Activated naive CD4-positive, alpha-beta T cell treated with anti-CD3 and anti-CD28 coated beads, Interleukin-2, amount 50 U/mL, for 16 hours (primary cell): Measurements from ENCODE around the gene SLC8B1.

Experiments
- DNase-seq: peaks from one replicate; pipeline ENCODE4 v3.0.0-alpha.2; 2020

SLC8B1 gene

DNA sequence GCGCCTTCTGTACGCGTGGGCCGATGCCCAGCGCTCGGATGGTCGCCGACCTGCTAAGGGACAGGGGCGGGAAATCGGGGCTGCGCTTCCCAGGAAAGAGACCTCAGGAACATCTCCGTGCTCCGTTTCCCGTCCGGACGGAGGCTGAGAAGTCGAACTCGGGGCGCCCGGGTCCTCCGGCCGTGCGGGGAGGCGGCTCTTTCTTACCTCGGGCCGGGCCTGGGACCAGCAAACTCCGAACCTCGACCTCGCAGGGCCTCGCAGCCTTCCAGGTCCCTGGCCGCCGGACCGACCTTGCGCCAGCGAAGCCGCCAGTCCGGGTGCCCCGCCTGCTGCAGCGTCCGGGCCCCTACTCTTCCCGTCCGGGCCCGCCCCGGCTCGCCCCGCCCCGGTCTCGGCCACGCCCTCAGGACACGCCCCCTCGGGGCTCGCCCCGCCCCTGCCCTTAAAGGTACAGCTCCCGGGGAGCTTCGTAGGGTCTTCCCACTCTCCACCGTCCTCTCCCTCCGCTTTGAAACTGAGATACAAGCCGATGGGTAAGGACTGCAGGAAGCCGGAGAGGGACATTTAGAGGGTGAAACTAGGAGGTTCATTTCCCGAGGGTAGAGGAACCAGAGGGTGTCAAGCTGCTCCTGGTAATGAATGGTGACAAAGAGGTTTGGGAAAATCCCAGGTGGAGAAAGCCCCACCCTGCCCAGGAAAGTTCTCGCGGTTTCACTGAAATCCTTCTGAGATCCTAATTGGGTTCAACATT, at the start of gene SLC8B1:
Gene SLC8B1 (minus strand): TSS at position 324 of the 754 bp plus-strand sequence. CDS start 2,231 bp downstream, outside the sequence.
- peak; percentile 79 for DNase-seq

DNA sequence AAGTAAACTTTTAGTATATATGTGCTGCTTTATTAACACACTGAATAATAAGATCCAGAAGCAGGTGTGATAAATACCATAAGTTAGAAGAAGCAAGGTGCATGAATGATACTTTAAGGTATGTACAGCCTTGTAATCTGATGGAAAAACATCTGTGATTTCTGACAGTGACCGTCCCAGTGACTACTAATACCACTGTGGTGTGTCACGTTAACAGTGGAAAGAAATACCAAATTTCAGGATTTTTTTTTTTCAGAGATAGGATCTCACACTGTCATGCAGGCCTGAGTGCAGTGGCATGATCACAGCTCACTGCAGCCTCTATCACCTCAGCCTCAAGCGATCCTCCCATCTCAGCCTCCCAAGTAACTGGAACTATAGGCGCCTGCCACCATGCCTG, 47.3 kb upstream of the SLC8B1 start:
- DNase-seq = no peak

DNA sequence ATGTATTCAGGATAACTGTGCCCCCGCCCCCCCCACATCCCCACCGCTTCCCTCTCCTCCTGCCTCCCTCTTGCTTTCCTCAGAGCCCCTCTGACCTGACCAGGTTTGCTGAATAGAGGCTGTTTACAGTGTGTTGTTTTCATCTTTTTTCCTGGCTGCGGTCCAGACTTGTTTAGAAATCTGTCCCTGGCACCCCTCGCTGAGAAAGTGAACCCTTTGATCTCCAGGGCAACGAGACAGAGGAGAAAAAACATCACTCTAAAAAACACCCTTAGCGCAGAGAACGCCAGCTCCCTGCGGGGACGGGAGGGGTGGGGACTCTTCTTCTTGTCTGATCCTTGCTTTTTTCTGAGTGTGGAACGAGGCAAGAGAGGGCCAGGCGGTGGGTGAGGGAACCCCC, 46.3 kb upstream of the SLC8B1 start:
- no peak for DNase-seq

DNA sequence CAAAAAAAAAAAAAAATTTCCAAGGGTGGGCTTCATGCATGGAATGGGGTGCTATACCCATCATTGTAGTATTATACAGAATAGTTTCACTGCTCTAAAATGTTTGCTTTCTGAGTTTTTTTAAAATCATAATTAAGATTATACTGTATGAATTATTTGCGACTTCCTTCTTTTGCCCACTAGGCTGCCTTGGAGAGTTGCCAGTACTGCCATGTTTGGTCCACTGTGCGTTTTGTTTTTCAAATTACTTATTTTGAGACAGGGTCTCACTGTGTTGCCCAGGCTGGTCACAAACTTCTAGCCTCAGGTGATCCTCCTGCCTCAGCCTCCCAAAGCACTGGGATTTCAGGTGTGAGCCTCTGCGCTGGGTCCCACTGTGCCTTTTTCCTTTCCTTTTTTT, 43.4 kb upstream of the SLC8B1 start:
- DNase-seq = no peak

DNA sequence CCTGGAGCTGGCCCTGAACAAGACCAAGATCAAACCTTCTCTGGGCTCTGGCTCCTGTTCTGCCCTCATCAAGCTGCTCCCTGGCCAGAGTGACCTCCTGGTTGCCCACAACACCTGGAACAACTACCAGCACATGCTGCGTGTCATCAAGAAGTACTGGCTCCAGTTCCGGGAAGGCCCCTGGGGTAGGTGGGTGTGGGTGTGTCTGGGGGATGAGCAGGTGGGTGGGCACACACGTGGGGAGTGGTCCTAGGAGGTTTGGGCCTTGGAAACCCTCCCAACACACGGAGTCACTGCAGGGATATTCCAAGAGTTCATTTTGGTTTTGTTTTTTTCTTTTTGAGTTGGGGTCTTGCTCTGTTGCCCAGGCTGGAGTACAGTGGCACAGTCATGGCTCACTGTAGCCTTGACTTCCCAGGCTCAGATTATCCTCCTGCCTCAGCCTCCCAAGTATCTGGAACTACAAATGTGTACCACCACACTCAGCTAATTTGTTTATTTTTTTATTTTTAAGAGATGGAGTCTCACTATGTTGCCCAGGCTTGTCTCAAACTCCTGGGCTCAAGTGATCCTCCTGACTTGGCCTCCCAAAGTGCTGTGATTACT, 40.0 kb upstream of the SLC8B1 start:
- no peak for DNase-seq

DNA sequence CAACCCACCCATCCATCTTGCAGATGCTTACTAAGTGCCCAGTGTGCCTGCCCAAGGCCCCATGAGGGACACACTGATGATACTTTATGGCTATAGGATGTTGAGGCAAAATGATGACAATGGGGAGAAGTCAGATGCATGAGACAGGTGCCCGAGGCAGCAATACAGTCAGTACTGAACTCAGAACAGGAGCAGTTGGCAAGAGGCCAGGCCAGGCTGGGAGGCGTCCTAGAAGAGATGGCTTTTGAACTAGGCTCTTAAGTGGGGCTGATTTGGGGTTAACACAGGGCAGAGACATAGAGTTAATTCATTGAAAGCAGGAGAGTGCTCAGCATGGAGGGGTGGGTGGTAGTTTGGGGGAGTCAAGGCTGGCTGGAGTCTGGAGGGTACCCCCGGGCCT, 39.1 kb upstream of the SLC8B1 start:
- DNase-seq = no peak

DNA sequence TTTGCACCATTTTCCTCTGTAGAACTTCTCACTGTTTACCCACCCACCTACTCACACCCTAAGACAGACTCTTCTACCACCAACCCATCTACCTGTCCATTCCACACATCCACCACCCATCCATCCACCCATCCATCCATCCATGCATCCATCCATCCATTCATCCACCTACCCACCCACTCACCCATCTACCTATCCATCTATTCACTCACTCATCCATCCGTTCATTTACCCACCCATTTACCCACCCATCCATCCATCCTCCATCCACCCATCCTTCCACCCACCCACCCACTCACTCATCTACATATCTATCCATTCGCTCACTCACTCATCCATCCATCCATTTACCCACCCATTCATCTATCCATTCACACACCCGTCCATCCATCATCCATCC, 38.5 kb upstream of the SLC8B1 start:
- no peak for DNase-seq

DNA sequence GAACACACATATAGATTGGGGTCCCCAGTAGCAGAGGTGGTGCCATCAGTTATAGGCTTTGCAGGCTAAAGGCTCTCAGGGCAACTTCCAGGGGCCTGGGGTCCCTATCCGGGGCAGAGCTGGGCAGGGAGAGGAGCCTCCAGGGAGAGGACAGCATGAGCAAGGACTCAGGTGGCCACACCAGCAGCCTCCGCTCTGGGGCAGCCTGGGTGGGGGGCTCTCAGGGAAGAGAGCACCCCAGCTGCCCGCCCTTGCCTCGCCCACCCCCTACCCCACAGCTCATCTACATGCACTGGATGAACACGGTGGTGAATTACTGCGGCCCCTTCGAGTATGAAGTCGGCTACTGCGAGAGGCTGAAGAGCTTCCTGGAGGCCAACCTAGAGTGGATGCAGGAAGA, 37.5 kb upstream of the SLC8B1 start:
- DNase-seq = no peak

DNA sequence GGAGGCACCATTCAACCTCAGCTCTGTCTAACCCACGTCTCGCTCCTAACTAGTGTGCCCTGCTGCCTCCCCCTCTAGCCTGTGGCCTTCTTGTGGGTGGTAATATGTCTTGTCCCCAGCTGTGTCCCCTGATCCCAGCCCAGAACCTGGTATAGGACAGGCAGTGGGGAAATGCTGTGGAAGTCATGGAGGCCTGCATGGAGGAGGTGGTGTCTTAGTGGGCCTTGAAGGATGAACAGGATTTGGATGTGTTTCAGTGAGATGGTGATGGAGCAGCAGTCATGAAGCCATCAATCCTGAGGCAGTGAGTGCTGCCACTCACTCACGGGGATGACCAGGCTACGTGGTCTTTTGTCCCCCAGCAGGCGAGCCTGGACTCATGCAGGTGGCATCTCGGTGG, 36.9 kb upstream of the SLC8B1 start:
- DNase-seq = no peak

DNA sequence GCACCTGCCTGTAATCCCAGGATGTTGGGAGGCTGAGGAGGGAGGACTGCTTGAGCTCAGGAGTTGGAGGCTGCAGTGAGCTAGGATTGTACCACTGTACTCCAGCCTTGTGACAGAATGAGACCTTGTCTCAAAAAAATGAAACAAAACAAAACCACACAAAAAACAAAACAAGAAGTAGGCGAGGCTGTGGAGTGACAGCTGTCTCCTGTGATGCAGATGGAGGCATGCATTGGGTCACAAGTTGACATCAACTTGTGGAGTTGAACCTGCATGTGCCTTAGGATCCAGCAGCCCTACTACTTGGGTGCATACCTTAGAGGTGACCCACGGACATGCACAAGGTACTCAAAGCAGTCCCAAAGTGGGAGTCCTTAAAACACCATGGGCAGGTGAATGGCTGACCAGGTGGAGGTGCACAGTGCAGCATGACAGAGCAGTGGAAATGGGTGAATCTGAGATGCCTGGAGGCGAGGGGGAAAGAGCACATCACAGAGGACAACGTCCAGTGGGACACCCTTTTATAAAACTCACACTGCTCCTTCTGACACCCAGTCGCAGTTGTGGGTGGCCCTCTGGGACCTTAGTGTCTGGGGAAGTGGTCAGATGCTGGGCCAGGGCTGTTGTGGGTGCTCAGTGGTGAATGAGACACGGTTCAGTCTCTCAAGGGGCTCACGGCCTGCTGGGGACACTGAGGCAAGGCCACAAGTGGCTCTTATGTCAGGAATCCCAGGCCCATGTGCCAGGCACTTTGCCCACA, 36.2 kb upstream of the SLC8B1 start:
- DNase-seq = no peak

DNA sequence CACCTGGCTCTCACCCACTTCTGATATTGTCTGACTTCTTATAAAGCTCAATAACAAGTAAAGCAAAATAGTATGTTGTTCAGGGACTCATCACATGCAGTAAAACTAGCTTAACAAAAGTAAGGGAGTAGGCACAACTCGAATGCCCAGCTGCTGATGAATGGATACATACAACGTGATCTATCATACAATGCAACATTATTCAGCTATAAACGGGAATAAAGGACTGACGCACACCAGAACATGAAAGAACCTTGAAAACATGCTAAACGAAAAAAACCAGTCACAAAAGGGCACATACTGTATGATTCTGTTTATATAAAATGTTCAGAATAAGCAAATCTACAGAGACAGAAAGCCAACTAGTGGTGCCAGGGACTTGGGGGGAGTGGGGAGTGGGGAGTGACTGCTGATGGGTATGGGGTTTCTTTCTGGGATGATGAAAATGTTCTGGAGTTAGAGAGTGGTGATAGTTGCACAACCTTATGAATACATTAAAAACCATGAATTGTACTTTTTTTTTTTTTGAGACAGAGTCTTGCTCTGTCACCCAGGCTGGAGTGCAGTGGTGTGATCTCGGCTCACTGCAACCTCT, 34.6 kb upstream of the SLC8B1 start:
- DNase-seq = no peak

DNA sequence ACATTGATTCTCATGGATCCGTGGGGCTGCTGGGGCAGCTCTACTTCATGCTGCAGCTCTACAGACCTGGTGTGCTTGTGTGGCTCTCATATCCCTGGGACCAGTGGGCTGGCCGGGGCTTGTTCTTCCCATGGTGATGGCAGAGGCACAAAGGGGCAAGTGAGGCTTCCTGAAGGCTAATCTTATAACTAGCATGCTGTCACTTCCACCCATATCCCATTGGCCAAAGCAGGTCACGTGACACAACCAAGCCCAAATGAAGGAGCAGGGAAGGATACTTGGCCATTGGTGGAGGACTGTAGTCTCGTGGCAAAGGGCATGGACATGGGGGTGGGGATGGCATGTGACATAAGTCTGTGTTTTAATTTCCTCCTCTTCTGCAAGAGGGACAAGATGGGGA, 33.4 kb upstream of the SLC8B1 start:
- DNase-seq = no peak

DNA sequence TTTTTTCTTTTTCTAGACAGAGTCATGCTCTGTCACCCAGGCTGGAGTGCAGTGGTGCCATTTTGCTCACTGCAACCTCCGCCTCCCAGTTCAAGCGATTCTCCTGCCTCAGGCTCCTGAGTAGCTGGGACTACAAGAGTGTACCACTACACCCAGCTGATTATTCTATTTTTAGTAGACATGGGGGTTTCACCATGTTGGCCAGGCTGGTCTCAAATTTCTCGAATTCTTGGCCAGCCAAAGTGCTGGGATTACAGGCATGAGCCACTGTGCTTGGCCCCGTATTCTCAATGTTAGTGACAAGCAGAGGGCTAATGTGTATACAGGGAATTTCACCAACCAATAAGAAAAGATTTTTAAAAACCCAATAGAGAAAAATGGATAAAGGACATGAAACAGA, 31.9 kb upstream of the SLC8B1 start:
- DNase-seq = no peak

DNA sequence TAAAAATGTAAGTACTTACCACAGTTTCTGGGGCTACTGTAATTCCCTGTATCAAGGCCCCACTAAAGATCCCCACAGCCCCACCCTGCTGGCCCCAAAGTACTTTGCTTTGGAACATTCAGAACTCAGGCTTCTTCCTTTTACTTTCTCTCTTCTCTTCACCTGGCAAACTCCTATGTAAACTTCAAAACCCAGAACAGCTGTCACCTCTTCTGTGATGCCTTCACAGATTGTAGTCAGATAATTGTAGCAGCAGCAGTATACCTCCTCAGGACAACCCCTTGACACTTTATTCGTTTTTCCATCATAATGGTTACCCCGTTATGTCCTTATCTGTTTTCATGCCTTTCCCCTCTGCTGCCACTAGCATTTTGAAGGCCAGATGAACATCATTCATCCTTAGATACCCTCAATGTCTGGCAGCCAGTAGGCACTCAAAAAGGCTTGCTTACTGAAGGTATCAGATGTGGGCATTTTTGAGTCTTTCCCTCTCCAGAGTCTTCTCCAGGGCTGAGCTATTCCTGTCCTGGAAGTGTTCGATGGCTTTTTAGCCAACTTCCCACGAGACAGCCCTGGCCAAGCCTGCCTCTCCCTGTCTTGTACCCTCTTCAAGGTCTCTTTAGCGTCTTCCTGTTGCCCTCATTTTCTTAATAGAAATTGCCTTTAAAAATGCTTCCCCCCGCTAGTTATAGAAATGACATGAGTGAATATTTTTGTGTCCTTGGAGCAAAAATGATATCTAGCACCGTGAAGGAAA, 30.9 kb upstream of the SLC8B1 start:
- DNase-seq = no peak

DNA sequence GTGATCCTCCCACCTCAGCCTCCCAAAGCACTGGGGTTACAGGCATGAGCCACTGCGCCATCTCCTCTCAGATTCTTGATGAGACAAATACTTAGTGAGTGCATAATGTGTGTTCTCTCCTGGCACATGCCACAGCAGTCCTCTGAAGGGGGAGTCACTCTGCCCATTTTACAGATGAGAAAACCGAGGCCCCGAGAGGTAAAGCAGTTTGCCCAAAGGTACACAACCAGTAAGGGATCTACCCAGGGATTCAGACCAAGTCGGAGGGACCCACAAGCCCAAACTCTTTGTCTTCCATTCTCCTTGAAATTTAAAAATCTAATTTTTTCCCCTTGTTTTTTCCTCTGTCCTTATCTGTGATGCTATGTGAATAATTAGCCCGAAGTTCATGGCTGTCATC, 29.8 kb upstream of the SLC8B1 start:
- no peak for DNase-seq

DNA sequence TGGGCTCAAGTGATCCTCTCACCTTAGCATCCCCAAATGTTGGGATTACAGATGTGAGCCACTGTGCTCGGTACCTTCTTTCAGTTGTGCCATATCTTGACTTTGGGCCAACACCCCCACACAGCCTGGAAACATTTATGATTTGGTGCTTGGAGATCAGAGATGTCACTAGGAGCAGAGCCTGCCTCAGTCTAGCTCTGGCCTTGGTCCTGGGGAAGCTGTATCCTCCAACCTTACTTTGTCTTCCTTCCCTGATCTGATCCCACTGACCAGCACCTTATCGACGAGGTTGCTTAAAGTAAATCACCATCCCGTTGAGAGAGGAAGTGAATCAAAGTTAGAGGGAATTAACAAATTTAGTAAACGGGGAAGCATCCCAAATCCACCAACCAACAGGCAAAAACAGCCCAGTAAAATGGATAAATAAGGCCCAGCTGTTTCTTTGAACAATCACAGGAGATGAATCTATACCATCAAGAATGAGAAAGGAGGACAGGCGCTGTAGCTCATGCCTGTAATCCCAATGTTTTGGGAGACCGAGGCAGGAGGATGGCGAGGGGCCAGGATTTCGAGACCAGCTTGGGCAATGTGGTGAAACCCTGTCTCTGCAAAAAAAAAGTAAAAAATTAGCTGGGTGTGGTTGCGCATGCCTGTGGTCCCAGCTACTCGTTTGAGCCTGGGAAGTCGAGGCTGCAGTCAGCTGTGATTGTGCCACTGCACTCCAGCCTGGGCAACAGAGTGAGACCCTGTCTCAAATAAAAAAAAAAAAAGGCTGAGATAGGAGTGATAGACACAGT, 26.9 kb upstream of the SLC8B1 start:
- no peak for DNase-seq

DNA sequence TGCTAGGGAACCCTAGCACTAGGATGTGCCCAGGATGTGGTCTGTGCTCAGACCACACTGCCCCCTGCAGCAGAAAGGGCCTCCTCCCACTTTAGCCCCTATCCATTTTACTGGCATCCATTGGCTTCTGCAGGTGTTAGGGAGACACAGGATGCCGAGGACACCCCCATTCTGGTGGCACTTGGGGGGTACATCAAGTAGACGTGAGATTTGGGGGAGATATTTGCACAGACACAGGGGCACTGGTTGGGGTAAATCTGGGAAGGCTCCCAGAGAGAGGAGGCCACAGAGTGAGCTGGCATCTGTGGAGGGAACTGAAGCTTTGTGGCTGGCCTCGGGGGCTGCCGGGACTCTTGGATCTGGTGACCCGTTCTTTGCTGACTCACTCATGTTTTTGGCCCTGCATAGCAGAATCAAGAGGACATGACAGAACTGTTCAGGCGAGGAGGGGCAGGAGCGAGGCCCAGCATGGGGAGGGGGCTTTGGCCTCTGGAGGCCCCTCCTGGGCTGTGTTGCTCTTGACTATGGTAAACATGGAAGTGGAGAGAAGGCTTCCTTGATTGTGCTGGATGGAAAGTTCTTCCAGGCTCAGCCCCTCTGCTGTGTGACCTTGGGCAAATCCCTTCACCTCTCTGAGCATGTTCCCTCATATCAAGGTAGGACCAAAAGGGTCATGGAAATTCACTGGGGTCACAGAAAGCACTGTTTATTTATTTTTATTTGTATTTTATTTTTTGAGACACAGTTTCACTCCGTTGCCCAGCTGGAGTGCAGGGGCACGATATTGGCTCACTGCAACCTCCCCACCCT, 25.2 kb upstream of the SLC8B1 start:
- DNase-seq = no peak

DNA sequence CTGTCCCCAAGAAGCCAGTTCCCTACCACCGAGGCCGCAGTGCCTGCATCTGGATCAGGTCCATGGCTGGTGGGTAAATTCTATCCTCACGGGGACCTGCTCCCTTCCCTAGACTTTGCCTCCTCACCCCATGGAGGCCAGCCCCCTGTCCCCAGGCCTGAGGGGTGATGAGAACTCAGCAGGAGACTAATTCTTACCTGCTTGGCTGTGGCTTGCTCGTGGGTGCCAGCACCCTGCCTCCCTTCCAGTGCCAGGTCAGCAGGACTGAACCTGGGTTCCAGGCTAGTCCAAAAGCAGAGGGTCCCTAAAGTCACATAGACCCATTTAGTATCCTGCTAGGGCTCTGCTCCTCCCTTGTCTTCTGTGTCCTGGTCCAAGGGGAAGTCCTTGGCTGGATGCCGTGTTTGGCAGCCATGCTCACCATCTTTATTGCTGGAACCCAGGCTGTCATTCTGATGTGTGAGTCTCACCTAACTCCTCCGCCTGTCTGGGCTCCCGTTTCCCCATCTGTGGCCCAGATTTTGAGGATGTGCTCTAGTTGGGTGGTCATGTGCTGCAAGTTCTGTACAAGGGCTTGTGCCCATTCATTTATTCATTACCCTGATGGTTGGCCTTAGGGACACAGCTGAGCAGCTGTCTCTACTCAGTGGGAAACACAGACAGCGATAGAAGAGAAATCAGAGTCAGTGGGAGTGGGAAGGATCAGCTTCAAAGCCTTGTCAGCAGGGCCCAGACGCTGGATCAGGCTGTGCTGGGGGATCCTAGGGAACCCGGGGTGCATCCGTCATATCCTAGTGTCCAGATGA, 24.4 kb upstream of the SLC8B1 start:
- no peak for DNase-seq

DNA sequence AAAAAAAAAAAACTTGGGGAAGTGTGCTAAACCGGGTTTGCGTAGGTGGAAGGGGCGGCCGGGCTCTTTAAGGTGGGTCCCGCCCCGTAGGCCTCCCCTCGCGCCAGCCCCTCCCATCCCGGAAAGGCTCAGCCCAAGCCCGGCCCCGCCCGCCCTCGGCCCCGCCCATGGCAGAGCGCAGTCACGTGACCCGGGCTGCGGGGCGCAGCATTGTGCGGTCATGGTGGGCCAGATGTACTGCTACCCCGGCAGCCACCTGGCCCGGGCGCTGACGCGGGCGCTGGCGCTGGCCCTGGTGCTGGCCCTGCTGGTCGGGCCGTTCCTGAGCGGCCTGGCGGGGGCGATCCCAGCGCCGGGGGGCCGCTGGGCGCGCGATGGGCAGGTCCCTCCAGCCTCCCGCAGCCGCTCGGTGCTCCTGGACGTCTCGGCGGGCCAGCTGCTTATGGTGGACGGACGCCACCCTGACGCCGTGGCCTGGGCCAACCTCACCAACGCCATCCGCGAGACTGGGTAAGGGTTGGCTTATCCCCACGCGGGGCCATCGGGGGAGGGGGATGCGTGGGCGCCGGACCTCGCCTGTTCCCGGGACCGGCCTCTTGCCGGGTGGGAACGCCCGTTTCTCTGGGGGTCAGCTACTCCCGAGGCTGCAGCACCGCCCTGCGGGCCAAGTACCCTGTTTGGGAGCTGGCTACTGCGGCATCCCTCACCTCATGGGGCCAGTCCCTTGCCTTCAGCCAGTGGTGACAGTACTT, 23.6 kb upstream of the SLC8B1 start, which contains the start of gene PLBD2:
Gene PLBD2 (plus strand): TSS at position 207 of the 752 bp plus-strand sequence. CDS start 14 bp downstream, at position 221.
- peak; percentile 94 for DNase-seq
